GM12878 (cell line): ENCODE data around the gene SAMD4A.

Source experiments
- CTCF ChIP-seq, 3 experiments: IDR thresholded peaks in 2 of 3; conservative IDR thresholded peaks in 1 of 3; 2 replicates each; pipeline ENCODE4 v1.5.1; 2011; ENCODE audit warnings: low read depth in 3 of 3, low read length in 3 of 3, mild to moderate bottlenecking in 3 of 3, control low read depth in 2 of 3, moderate library complexity in 2 of 3, inconsistent platforms in 1 of 3, mixed read lengths in 1 of 3; ENCODE audit not compliant: control insufficient read depth in 2 of 3, insufficient read depth in 1 of 3; ENCODE audit errors: extremely low read depth in 1 of 3
- E2F4 ChIP-seq: IDR thresholded peaks from 2 replicates; pipeline ENCODE4 v1.6.1; 2012; ENCODE audit warnings: low read depth, low read length, improper control_type of control experiment
- EP300 ChIP-seq, 2 experiments: fragments of 150-350 bp in 1 of 2; IDR thresholded peaks; 2 replicates each; pipeline ENCODE4 v1.6.1; 2011 to 2012; ENCODE audit warnings: low read depth in 2 of 2, low read length in 2 of 2, borderline replicate concordance in 1 of 2, improper control_type of control experiment in 1 of 2, inconsistent platforms in 1 of 2; ENCODE audit not compliant: control insufficient read depth in 1 of 2
- EZH2 ChIP-seq: IDR thresholded peaks from 2 replicates; pipeline ENCODE4 v1.6.1; 2012; ENCODE audit warnings: low read depth, mild to moderate bottlenecking, control low read depth, inconsistent platforms, low read length, borderline replicate concordance; ENCODE audit not compliant: control insufficient read depth
- HDAC2 ChIP-seq: fragments of 200-600 bp; sonication (generic); IDR thresholded peaks from 2 replicates; pipeline ENCODE4 v1.6.1; 2017
- LARP7 ChIP-seq: fragments of 450-650 bp; IDR thresholded peaks from 2 replicates; pipeline ENCODE4 v1.6.1; 2017; ENCODE audit warnings: mild to moderate bottlenecking
- PKNOX1 ChIP-seq: fragments of 450-650 bp; IDR thresholded peaks from 2 replicates; pipeline ENCODE4 v1.6.1; 2016; ENCODE audit warnings: mild to moderate bottlenecking
- POLR2A ChIP-seq: IDR thresholded peaks from 2 replicates; pipeline ENCODE4 v1.6.1; 2011; ENCODE audit warnings: low read depth, mild to moderate bottlenecking, low read length
- RELA ChIP-seq: fragments of 450-650 bp; IDR thresholded peaks from 2 replicates; pipeline ENCODE4 v1.8.0; 2014; ENCODE audit warnings: borderline replicate concordance; ENCODE audit not compliant: partially characterized antibody
- SMC3 ChIP-seq: IDR thresholded peaks from 2 replicates; pipeline ENCODE4 v1.6.1; 2011; ENCODE audit warnings: low read length, improper control_type of control experiment, borderline replicate concordance
- SREBF2 ChIP-seq: IDR thresholded peaks from 2 replicates; pipeline ENCODE4 v1.6.1; 2012; ENCODE audit warnings: mild to moderate bottlenecking, low read length
- ZNF622 ChIP-seq: fragments of 450-650 bp; IDR thresholded peaks from 2 replicates; pipeline ENCODE4 v1.6.1; 2017; ENCODE audit warnings: mild to moderate bottlenecking, inconsistent platforms

GRCh38 chr14:54767450-54767849 is 200.5 kb downstream of the SAMD4A start:
- TF ChIP-seq SREBF2: no peak
- TF ChIP-seq LARP7: no peak
- no peak for TF ChIP-seq EP300 (IDR thresholded peaks at IDR 0.05; ENCODE audit: borderline replicate concordance in 1 of 2, control insufficient read depth in 1 of 2, low read depth in 2 of 2, low read length in 2 of 2)
- no peak for TF ChIP-seq CTCF (IDR thresholded peaks at IDR 0.05 in 2 of 3, conservative IDR thresholded peaks at IDR 0.05 in 1 of 3; ENCODE audit: control insufficient read depth in 2 of 3, extremely low read depth in 1 of 3, insufficient read depth in 1 of 3, low read depth in 3 of 3, low read length in 3 of 3)
- no peak for TF ChIP-seq HDAC2
- TF ChIP-seq EZH2: no peak
- TF ChIP-seq POLR2A: no peak
- TF ChIP-seq SMC3: no peak
- TF ChIP-seq PKNOX1: no peak
- TF ChIP-seq E2F4: no peak
- TF ChIP-seq ZNF622: no peak
- TF ChIP-seq RELA: no peak
